IMR-90 (cell line): ENCODE results near the gene WNT10A. TPM values are rescaled to one million over a fixed set of nuclear protein-coding genes. Genes with fewer than 3 reads are reported as not detected.

Experiments used
- ATAC-seq: fragments of 200-7000 bp; cut with Tn5 transposase; 2 replicates; pipeline ENCODE4 v1.9.1; 2020; ENCODE audit warnings: low read depth, mild to moderate bottlenecking, moderate library complexity
- BruUV-seq: library from RNA; stranded (reverse); fragments of 400-500 nt; replicated peaks from 2 replicates; lab custom pipeline; 2021; lab: Mats Ljungman, UMichigan
- CTCF ChIA-PET: fragments of 300-600 bp; formaldehyde crosslinking; extraction: SDS; loops from one replicate; lab custom pipeline; 2021; ENCODE audit warnings: antibody characterized with exemption; lab: Yijun Ruan, JAX
- POLR2A ChIA-PET: fragments of 300-600 bp; sonication (Branson Sonifier 250); formaldehyde crosslinking; loops from one replicate; lab custom pipeline; 2022; ENCODE audit warnings: antibody characterized with exemption; ENCODE audit not compliant: unreplicated experiment; lab: Charles Lee
- DNase-seq: peaks from one replicate; pipeline ENCODE4 v3.0.0; 2013
- H2AFZ ChIP-seq: replicated peaks from 2 replicates; pipeline ENCODE3; 2013; ENCODE audit warnings: low read length, mild to moderate bottlenecking; ENCODE audit not compliant: poor library complexity
- H2AK5ac ChIP-seq: 2 replicates; pipeline ENCODE4 v1.6.1; 2013; ENCODE audit warnings: low read depth, low read length, inconsistent platforms
- H2AK9ac ChIP-seq: replicated peaks from 2 replicates; pipeline ENCODE3; 2013; ENCODE audit warnings: mild to moderate bottlenecking, low read depth, low read length, moderate library complexity; ENCODE audit not compliant: poor library complexity
- H2BK120ac ChIP-seq: 2 replicates; pipeline ENCODE4 v1.6.1; 2013; ENCODE audit warnings: low read depth, low read length, inconsistent platforms
- H2BK15ac ChIP-seq: 3 replicates; pipeline ENCODE4 v1.6.1; 2013; ENCODE audit warnings: low read depth, low read length, inconsistent platforms
- H2BK20ac ChIP-seq: 2 replicates; pipeline ENCODE4 v1.6.1; 2013; ENCODE audit warnings: low read depth, mild to moderate bottlenecking, inconsistent platforms, low read length, moderate library complexity
- H2BK5ac ChIP-seq: 2 replicates; pipeline ENCODE4 v1.6.1; 2013; ENCODE audit warnings: mild to moderate bottlenecking, low read depth, low read length, inconsistent platforms; ENCODE audit not compliant: poor library complexity, severe bottlenecking
- H3K14ac ChIP-seq: replicated peaks from 2 replicates; pipeline ENCODE4 v1.6.1; 2013; ENCODE audit warnings: low read depth, low read length, inconsistent platforms
- H3K18ac ChIP-seq: 2 replicates; pipeline ENCODE4 v1.6.1; 2013; ENCODE audit warnings: low read depth, low read length, control low read depth
- H3K23ac ChIP-seq: 2 replicates; pipeline ENCODE4 v1.6.1; 2013; ENCODE audit warnings: low read depth, low read length, inconsistent platforms
- H3K27ac ChIP-seq: 2 replicates; pipeline ENCODE4 v1.5.1; 2013; ENCODE audit warnings: mild to moderate bottlenecking, control low read depth, low read length; ENCODE audit not compliant: insufficient read depth
- H3K27me3 ChIP-seq: 2 replicates; pipeline ENCODE4 v1.6.1; 2013; ENCODE audit warnings: low read length; ENCODE audit not compliant: control insufficient read depth, insufficient read depth
- H3K36me3 ChIP-seq: 2 replicates; pipeline ENCODE4 v1.6.1; 2013; ENCODE audit warnings: low read length, mixed read lengths; ENCODE audit not compliant: control insufficient read depth, insufficient read depth
- H3K4ac ChIP-seq: 2 replicates; pipeline ENCODE4 v1.6.1; 2013; ENCODE audit warnings: low read depth, low read length, inconsistent platforms
- H3K4me1 ChIP-seq: 2 replicates; pipeline ENCODE4 v1.6.1; 2013; ENCODE audit warnings: low read length, mixed read lengths; ENCODE audit not compliant: control insufficient read depth, insufficient read depth
- H3K4me2 ChIP-seq: 2 replicates; pipeline ENCODE4 v1.6.1; 2013; ENCODE audit warnings: low read depth, mild to moderate bottlenecking, control low read depth, low read length, moderate library complexity
- H3K4me3 ChIP-seq: 2 replicates; pipeline ENCODE4 v1.5.1; 2013; ENCODE audit warnings: low read depth, mild to moderate bottlenecking, control low read depth, low read length, moderate library complexity; ENCODE audit not compliant: insufficient read depth
- H3K56ac ChIP-seq: 2 replicates; pipeline ENCODE4 v1.6.1; 2013; ENCODE audit warnings: low read length, inconsistent platforms; ENCODE audit not compliant: insufficient read depth; ENCODE audit errors: extremely low read depth
- H3K79me1 ChIP-seq, 2 experiments: 2 replicates each; pipeline ENCODE4 v1.6.1; 2013; ENCODE audit warnings: low read length in 2 of 2, inconsistent platforms in 1 of 2, low read depth in 1 of 2
- H3K9ac ChIP-seq: 2 replicates; pipeline ENCODE4 v1.6.1; 2013; ENCODE audit warnings: low read depth, low read length, control low read depth
- H3K9me1 ChIP-seq: 2 replicates; pipeline ENCODE4 v1.6.1; 2013; ENCODE audit warnings: low read length, inconsistent platforms; ENCODE audit not compliant: insufficient read depth
- H3K9me3 ChIP-seq: 2 replicates; pipeline ENCODE4 v1.6.1; 2013; ENCODE audit warnings: low read length; ENCODE audit not compliant: control insufficient read depth, insufficient read depth
- H4K20me1 ChIP-seq: 2 replicates; pipeline ENCODE4 v1.6.1; 2013; ENCODE audit warnings: low read length, inconsistent platforms; ENCODE audit not compliant: insufficient read depth
- H4K5ac ChIP-seq: 2 replicates; pipeline ENCODE4 v1.6.1; 2013; ENCODE audit warnings: mild to moderate bottlenecking, low read depth, low read length, control low read depth
- H4K8ac ChIP-seq, 2 experiments: 2 replicates each; pipeline ENCODE4 v1.6.1; 2013; ENCODE audit warnings: low read depth in 2 of 2, low read length in 2 of 2, control low read depth in 1 of 2, inconsistent platforms in 1 of 2
- H4K91ac ChIP-seq: 2 replicates; pipeline ENCODE4 v1.6.1; 2013; ENCODE audit warnings: low read depth, low read length, inconsistent platforms; ENCODE audit not compliant: insufficient read depth
- BHLHE40 ChIP-seq: fragments of 150-350 bp; IDR thresholded peaks from 2 replicates; pipeline ENCODE4 v1.6.1; 2016; ENCODE audit warnings: mild to moderate bottlenecking, low read depth, low read length
- CEBPB ChIP-seq: IDR thresholded peaks from 2 replicates; pipeline ENCODE4 v1.6.1; 2012; ENCODE audit warnings: low read depth, low read length, improper control_type of control experiment
- CHD1 ChIP-seq: IDR thresholded peaks from 2 replicates; pipeline ENCODE4 v1.6.1; 2012; ENCODE audit warnings: low read depth, low read length, improper control_type of control experiment
- FOS ChIP-seq: fragments of 150-350 bp; IDR thresholded peaks from 2 replicates; pipeline ENCODE4 v1.6.1; 2016; ENCODE audit warnings: low read depth, low read length
- MAFK ChIP-seq: IDR thresholded peaks from 2 replicates; pipeline ENCODE4 v1.6.1; 2012; ENCODE audit warnings: low read depth, low read length, improper control_type of control experiment
- MAZ ChIP-seq: IDR thresholded peaks from 2 replicates; pipeline ENCODE4 v1.6.1; 2012; ENCODE audit warnings: low read depth, mild to moderate bottlenecking, low read length, improper control_type of control experiment, moderate library complexity, borderline replicate concordance
- MXI1 ChIP-seq: IDR thresholded peaks from 2 replicates; pipeline ENCODE4 v1.6.1; 2012; ENCODE audit warnings: low read depth, mild to moderate bottlenecking, low read length, moderate library complexity, borderline replicate concordance
- NFE2L2 ChIP-seq: fragments of 150-350 bp; IDR thresholded peaks from 2 replicates; pipeline ENCODE4 v1.6.1; 2016; ENCODE audit warnings: low read depth, mild to moderate bottlenecking, low read length
- POLR2A ChIP-seq: IDR thresholded peaks from 2 replicates; pipeline ENCODE4 v1.6.1; 2012; ENCODE audit warnings: mild to moderate bottlenecking, low read depth, low read length
- RAD21 ChIP-seq: IDR thresholded peaks from 2 replicates; pipeline ENCODE4 v1.6.1; 2012; ENCODE audit warnings: low read length, improper control_type of control experiment
- RCOR1 ChIP-seq: IDR thresholded peaks from 2 replicates; pipeline ENCODE4 v1.6.1; 2012; ENCODE audit warnings: mild to moderate bottlenecking, low read length, improper control_type of control experiment; ENCODE audit not compliant: insufficient replicate concordance
- RFX5 ChIP-seq: IDR thresholded peaks from 2 replicates; pipeline ENCODE4 v1.8.0; 2012; ENCODE audit warnings: low read depth, mild to moderate bottlenecking, low read length, moderate library complexity
- SMC3 ChIP-seq: fragments of 150-350 bp; IDR thresholded peaks from 2 replicates; pipeline ENCODE4 v1.6.1; 2016; ENCODE audit warnings: low read depth, mild to moderate bottlenecking, antibody characterized with exemption, low read length, moderate library complexity
- WGBS, 2 experiments: methylation state at CpG; one replicate each; pipeline versions ENCODE4 v1.1.5 to v1.1.7; 2013; ENCODE audit warnings: missing lambda C conversion rate in 2 of 2; ENCODE audit not compliant: insufficient read length in 1 of 2; ENCODE audit errors: extremely low coverage in 2 of 2; 5-methylcytosine and 5-hydroxymethylcytosine counted together
- dilution Hi-C: fragments of 300-500 bp; cut with HindIII; formaldehyde crosslinking; loops from one replicate; pipeline ENCODE4 v1.14.3; 2018; ENCODE audit warnings: low sequenced_read_pairs; ENCODE audit not compliant: unreplicated experiment
- in situ Hi-C: fragments of 300-500 bp; cut with MboI; formaldehyde crosslinking; loops from 3 replicates; pipeline ENCODE4 v1.14.3; 2019; ENCODE audit warnings: low sequenced_read_pairs, inconsistent platforms, mixed read lengths
- intact Hi-C: fragments of 100-400 bp; cut with micrococcal nuclease; formaldehyde crosslinking; loops from 2 replicates; pipeline ENCODE4 v1.10.0; 2022
- polyA plus RNA-seq, 3 experiments: library from polyadenylated mRNA; depleted of rRNA; stranded (reverse); fragments of >200 nt; gene quantifications; 2 replicates each; pipeline ENCODE4 v1.2.3, GENCODE V29; 2012; ENCODE audit warnings: low replicate concordance in 1 of 3
- total RNA-seq: library from RNA; depleted of rRNA; stranded (reverse); fragments of >200 nt; gene quantifications from 2 replicates; pipeline ENCODE4 v1.2.3, GENCODE V29; 2012
- TF ChIP-seq, protein P1 (sequence below): conservative IDR thresholded peaks from 2 replicates; pipeline ENCODE4 v1.5.1; 2012; ENCODE audit warnings: mild to moderate bottlenecking, low read depth, low read length, improper control_type of control experiment
- TF ChIP-seq, protein P2 (sequence below): fragments of 150-350 bp; IDR thresholded peaks from 2 replicates; pipeline ENCODE4 v1.6.1; 2017; ENCODE audit warnings: mild to moderate bottlenecking, antibody characterized with exemption, low read length, low read depth
- TF ChIP-seq, protein P3 (sequence below): fragments of 150-350 bp; IDR thresholded peaks from 2 replicates; pipeline ENCODE4 v1.6.1; 2016; ENCODE audit warnings: low read depth, mild to moderate bottlenecking, low read length, moderate library complexity, borderline replicate concordance

The WNT10A gene
- total and polyA plus RNA-seq, 2 of the 4 experiments (the other 2 are of a cell fraction) = not detected

DNA sequence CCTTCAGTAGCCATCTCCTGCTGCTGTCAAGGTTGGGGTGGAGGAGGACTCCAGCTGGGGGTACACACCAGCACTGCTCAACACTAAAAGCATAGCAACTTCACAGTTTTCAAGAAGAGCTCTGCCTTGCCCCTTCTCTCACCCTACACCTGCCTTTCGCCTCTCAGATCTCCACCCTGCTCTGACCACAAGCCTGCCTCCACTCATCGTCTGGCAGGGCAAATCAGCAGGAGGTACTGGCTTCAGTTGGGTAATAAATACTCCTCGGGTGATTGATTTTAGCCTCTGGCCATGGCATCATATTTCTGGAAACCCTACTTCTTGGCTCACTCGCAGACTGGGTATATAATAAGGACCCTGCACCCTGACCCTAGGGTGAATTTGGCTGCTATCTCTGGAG is 46.0 kb upstream of the WNT10A start:
- dilution Hi-C loops = no loop called here
- Histone ChIP-seq H3K27me3 (peaks cover 52% of the 10 kb centered on the region), H3K79me1 (no peaks in the 10 kb centered on the region), H4K8ac (no peak overlapping the region), H2BK20ac (no peak overlapping the region), H3K14ac (no peak overlapping the region), H2AK9ac (no peak overlapping the region), H3K9me1 (no peaks in the 10 kb centered on the region; the same call in 1 of the 2 replicates), H3K36me3 (no peaks in the 10 kb centered on the region), H3K23ac (no peak overlapping the region), H3K27ac (no peak overlapping the region), H4K91ac (no peak overlapping the region), H4K20me1 (no peaks in the 10 kb centered on the region), H2AK5ac (no peak overlapping the region), H4K5ac (no peak overlapping the region), H2BK5ac (no peak overlapping the region), H2BK15ac (no peak overlapping the region), H3K9ac (no peak overlapping the region), H2AFZ (no peak overlapping the region), H3K56ac (no peak overlapping the region), H3K4me1 (no peaks in the 10 kb centered on the region; the same call in 1 of the 2 replicates), H3K4me2 (no peak overlapping the region), H2BK120ac (no peak overlapping the region), H3K4me3 (no peak overlapping the region), H3K4ac (no peak overlapping the region), H3K9me3 (0 out of 2 replicates have a peak, but pooled peaks cover 2% of the 10 kb centered on the region), H3K18ac (no peak overlapping the region)
- no peak for DNase-seq
- POLR2A ChIA-PET = no interaction called here
- TF ChIP-seq NFE2L2 = no peak
- TF ChIP-seq, protein P1, sequence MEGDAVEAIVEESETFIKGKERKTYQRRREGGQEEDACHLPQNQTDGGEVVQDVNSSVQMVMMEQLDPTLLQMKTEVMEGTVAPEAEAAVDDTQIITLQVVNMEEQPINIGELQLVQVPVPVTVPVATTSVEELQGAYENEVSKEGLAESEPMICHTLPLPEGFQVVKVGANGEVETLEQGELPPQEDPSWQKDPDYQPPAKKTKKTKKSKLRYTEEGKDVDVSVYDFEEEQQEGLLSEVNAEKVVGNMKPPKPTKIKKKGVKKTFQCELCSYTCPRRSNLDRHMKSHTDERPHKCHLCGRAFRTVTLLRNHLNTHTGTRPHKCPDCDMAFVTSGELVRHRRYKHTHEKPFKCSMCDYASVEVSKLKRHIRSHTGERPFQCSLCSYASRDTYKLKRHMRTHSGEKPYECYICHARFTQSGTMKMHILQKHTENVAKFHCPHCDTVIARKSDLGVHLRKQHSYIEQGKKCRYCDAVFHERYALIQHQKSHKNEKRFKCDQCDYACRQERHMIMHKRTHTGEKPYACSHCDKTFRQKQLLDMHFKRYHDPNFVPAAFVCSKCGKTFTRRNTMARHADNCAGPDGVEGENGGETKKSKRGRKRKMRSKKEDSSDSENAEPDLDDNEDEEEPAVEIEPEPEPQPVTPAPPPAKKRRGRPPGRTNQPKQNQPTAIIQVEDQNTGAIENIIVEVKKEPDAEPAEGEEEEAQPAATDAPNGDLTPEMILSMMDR = no peak
- no peak for TF ChIP-seq MAFK
- no peak for TF ChIP-seq RCOR1
- no peak for TF ChIP-seq BHLHE40
- TF ChIP-seq POLR2A = no peak
- no peak for TF ChIP-seq FOS
- no peak for TF ChIP-seq MAZ
- no peak for TF ChIP-seq SMC3
- no peak for TF ChIP-seq MXI1
- TF ChIP-seq CEBPB = no peak
- TF ChIP-seq, protein P2, sequence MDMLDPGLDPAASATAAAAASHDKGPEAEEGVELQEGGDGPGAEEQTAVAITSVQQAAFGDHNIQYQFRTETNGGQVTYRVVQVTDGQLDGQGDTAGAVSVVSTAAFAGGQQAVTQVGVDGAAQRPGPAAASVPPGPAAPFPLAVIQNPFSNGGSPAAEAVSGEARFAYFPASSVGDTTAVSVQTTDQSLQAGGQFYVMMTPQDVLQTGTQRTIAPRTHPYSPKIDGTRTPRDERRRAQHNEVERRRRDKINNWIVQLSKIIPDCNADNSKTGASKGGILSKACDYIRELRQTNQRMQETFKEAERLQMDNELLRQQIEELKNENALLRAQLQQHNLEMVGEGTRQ = no peak
- TF ChIP-seq RFX5 = no peak
- TF ChIP-seq CHD1 = no peak
- no peak for TF ChIP-seq RAD21
- TF ChIP-seq, protein P3, sequence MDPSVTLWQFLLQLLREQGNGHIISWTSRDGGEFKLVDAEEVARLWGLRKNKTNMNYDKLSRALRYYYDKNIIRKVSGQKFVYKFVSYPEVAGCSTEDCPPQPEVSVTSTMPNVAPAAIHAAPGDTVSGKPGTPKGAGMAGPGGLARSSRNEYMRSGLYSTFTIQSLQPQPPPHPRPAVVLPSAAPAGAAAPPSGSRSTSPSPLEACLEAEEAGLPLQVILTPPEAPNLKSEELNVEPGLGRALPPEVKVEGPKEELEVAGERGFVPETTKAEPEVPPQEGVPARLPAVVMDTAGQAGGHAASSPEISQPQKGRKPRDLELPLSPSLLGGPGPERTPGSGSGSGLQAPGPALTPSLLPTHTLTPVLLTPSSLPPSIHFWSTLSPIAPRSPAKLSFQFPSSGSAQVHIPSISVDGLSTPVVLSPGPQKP = no peak
- no peak for ATAC-seq
- 15% methylated on average over 2 of the region's 4 CpGs; no CpG with 5 or more reads in 1 of the 2 experiments for WGBS, 2 experiments
- in situ Hi-C loops = no loop called here
- BruUV-seq = no TSS peak
- intact Hi-C loops = loop anchor here (5.0 kb wide), 1 partner anchor 52 kb away; the partner anchor contains the start of gene CYP27A1
- CTCF ChIA-PET = no interaction called here
